Hepatocyte (in vitro differentiated cells): ENCODE results near the gene TUBA4B.

ENCODE experiments used
- CTCF ChIP-seq: fragments of 200-600 bp; sonication (generic); IDR thresholded peaks from 2 replicates; pipeline ENCODE4 v1.5.1; 2016; ENCODE audit warnings: antibody characterized with exemption, mild to moderate bottlenecking; ENCODE audit not compliant: poor library complexity
- EZH2phosphoT487 ChIP-seq: fragments of 200-600 bp; sonication (generic); IDR thresholded peaks from one replicate; pipeline ENCODE4 v1.6.1; 2018; ENCODE audit warnings: antibody characterized with exemption, mild to moderate bottlenecking, low read depth, moderate library complexity; ENCODE audit not compliant: unreplicated experiment, severe bottlenecking

- TF ChIP-seq CTCF, result no peak
- TF ChIP-seq EZH2phosphoT487, result no peak
Observed at GRCh38 chr2:219266232-219266631, 13.2 kb downstream of the TUBA4B start.
